Skin epidermis (tissue), 12 donors: ENCODE measurements around the gene RLN1.
"Not testable (repeated sequence)": the region's sequence is repeated elsewhere in the genome, so short reads cannot be mapped to it uniquely, and the experiment has no call there.

Experiments used
- H3K27ac ChIP-seq, 21 experiments: fragments of 200-600 bp; sonication (generic) in 11 of 21; one replicate each; pipeline ENCODE4 v1.5.0; 2020; ENCODE audit warnings: mild to moderate bottlenecking in 3 of 21, inconsistent platforms in 2 of 21, moderate library complexity in 2 of 21
- H3K4me3 ChIP-seq, 7 experiments: fragments of 200-600 bp; sonication (generic) in 2 of 7; one replicate each; pipeline ENCODE4 v1.5.0; 2020; ENCODE audit warnings: inconsistent platforms in 2 of 7, mild to moderate bottlenecking in 2 of 7, moderate library complexity in 1 of 7

The RLN1 gene

GRCh38 chr9:5326893-5327548 is 12.7 kb downstream of the RLN1 start:
- Histone ChIP-seq H3K27ac (no peak overlapping the region), H3K4me3 (no peak overlapping the region)

GRCh38 chr9:5326187-5326586 is 13.5 kb downstream of the RLN1 start:
- H3K4me3 ChIP-seq, result no peak overlapping the region
- no peak overlapping the region for H3K27ac ChIP-seq

- H3K4me3 ChIP-seq, H3K27ac ChIP-seq: not testable (repeated sequence)
These were observed 18.1 kb downstream of the RLN1 start for GRCh38 chr9:5321601-5322000.

- Histone ChIP-seq H3K4me3 (no peak overlapping the region), H3K27ac (no peak overlapping the region)
These were observed 18.6 kb downstream of the RLN1 start for GRCh38 chr9:5321058-5321457.

GRCh38 chr9:5316406-5316805 is 23.3 kb downstream of the RLN1 start:
- not testable (repeated sequence) for H3K4me3 ChIP-seq

GRCh38 chr9:5315187-5315923 is 24.3 kb downstream of the RLN1 start:
- no peak overlapping the region for H3K27ac ChIP-seq
- no peak overlapping the region for H3K4me3 ChIP-seq

More at GRCh38 chr9:5316406-5316805, 23.3 kb downstream of the RLN1 start:
- not testable (repeated sequence) for H3K27ac ChIP-seq

- Histone ChIP-seq H3K4me3 (no peak overlapping the region), H3K27ac (no peak overlapping the region)
These were observed 28.8 kb downstream of the RLN1 start for GRCh38 chr9:5310851-5311250.

- Histone ChIP-seq H3K27ac (no peak overlapping the region), H3K4me3 (no peak overlapping the region)
These were observed 33.9 kb downstream of the RLN1 start for GRCh38 chr9:5305741-5306140.

- H3K27ac ChIP-seq, H3K4me3 ChIP-seq: not testable (repeated sequence)
These were observed 35.6 kb downstream of the RLN1 start, which contains the start of gene RLN2 for GRCh38 chr9:5303840-5304795. Gene RLN2 (minus strand): TSS chr9:5304716. CDS start chr9:5304580, 136 bp downstream.

- Histone ChIP-seq H3K27ac (no peak overlapping the region), H3K4me3 (no peak overlapping the region)
These were observed 38.1 kb downstream of the RLN1 start for GRCh38 chr9:5301544-5301943.

- Histone ChIP-seq H3K27ac (no peak overlapping the region), H3K4me3 (no peak overlapping the region)
These were observed 47.5 kb downstream of the RLN1 start for GRCh38 chr9:5292141-5292540.

GRCh38 chr9:5288591-5288990 is 51.1 kb downstream of the RLN1 start:
- Histone ChIP-seq H3K27ac (no peak overlapping the region), H3K4me3 (no peak overlapping the region)

- H3K27ac ChIP-seq, result no peak overlapping the region
These were observed 53.4 kb downstream of the RLN1 start for GRCh38 chr9:5286262-5286661.

More at GRCh38 chr9:5286262-5286661, 53.4 kb downstream of the RLN1 start:
- no peak overlapping the region for H3K4me3 ChIP-seq
